Hindlimb muscle (tissue), 1 donor: ENCODE results near the gene ITIH4. TPM values are rescaled to one million over a fixed set of nuclear protein-coding genes. Genes with fewer than 3 reads are reported as not detected.

Experiments used
- DNase-seq: peaks from one replicate; pipeline ENCODE4 v3.0.0-alpha.2; 2013
- polyA plus RNA-seq: library from polyadenylated mRNA; unstranded; fragments of 120-200 nt; gene quantifications from one replicate; pipeline ENCODE4 v1.2.1, GENCODE V29; 2013; ENCODE audit not compliant: insufficient read length

Gene ITIH4
- 38.3 TPM for polyA plus RNA-seq

- no peak for DNase-seq
These were observed at the start of gene ITIH4 for GRCh38 chr3:52830535-52831258. TSS of gene ITIH4 (minus strand) at chr3:52830672. CDS start at chr3:52830642, 30 bp downstream.

- DNase-seq = no peak
These were observed 49.6 kb upstream of the ITIH4 start for GRCh38 chr3:52880047-52880446.

- DNase-seq = no peak
These were observed 49.1 kb upstream of the ITIH4 start for GRCh38 chr3:52879581-52879980.

- DNase-seq = no peak
These were observed 48.6 kb upstream of the ITIH4 start for GRCh38 chr3:52879090-52879489.

- no peak for DNase-seq
These were observed 46.6 kb upstream of the ITIH4 start for GRCh38 chr3:52877085-52877484.

GRCh38 chr3:52874864-52875587, 44.6 kb upstream of the ITIH4 start:
- DNase-seq = no peak

- DNase-seq = no peak
These were observed 43.8 kb upstream of the ITIH4 start for GRCh38 chr3:52874160-52874701.

GRCh38 chr3:52873433-52874159, 43.1 kb upstream of the ITIH4 start:
- no peak for DNase-seq

GRCh38 chr3:52872245-52872644, 41.8 kb upstream of the ITIH4 start:
- no peak for DNase-seq

GRCh38 chr3:52871761-52872160, 41.3 kb upstream of the ITIH4 start:
- no peak for DNase-seq

- DNase-seq = no peak
These were observed 40.0 kb upstream of the ITIH4 start for GRCh38 chr3:52870471-52870870.

- no peak for DNase-seq
These were observed 36.0 kb upstream of the ITIH4 start for GRCh38 chr3:52866427-52866826.

- DNase-seq = no peak
These were observed 35.5 kb upstream of the ITIH4 start for GRCh38 chr3:52865994-52866393.

- DNase-seq = no peak
These were observed 29.9 kb upstream of the ITIH4 start for GRCh38 chr3:52860424-52860768.

GRCh38 chr3:52859686-52860423, 29.4 kb upstream of the ITIH4 start:
- DNase-seq = no peak

- no peak for DNase-seq
These were observed 27.4 kb upstream of the ITIH4 start for GRCh38 chr3:52857864-52858263.

GRCh38 chr3:52857133-52857532, 26.7 kb upstream of the ITIH4 start:
- DNase-seq = no peak

- no peak for DNase-seq
These were observed 26.2 kb upstream of the ITIH4 start for GRCh38 chr3:52856666-52857065.

GRCh38 chr3:52854013-52854412, 23.5 kb upstream of the ITIH4 start:
- DNase-seq = no peak

GRCh38 chr3:52852419-52852818, 21.9 kb upstream of the ITIH4 start:
- DNase-seq = no peak

- no peak for DNase-seq
These were observed 20.9 kb upstream of the ITIH4 start for GRCh38 chr3:52851348-52851747.

- DNase-seq = no peak
These were observed 19.2 kb upstream of the ITIH4 start for GRCh38 chr3:52849656-52850055.

GRCh38 chr3:52848617-52849016, 18.1 kb upstream of the ITIH4 start:
- DNase-seq = no peak
